ENCODE results near the gene TCF7L1. TPM values are rescaled to one million over a fixed set of nuclear protein-coding genes. Genes with fewer than 3 reads are reported as not detected.

The TCF7L1 gene
- total and polyA plus RNA-seq, 2 of the 13 experiments (the other 11 are each of a cell fraction or from before 2014, with no cell fraction given) = 0.04 to 0.15 TPM

- no peak for FAIRE-seq
Observed at GRCh38 chr2:85181134-85181631, 48.0 kb downstream of the TCF7L1 start.

More at GRCh38 chr2:85181134-85181631, 48.0 kb downstream of the TCF7L1 start:
- POLR2A ChIA-PET = no interaction called here
- no peaks in the 10 kb centered on the region for H3K36me3 ChIP-seq (replicated peaks in 1 of 2; ENCODE audit: control insufficient read depth in 1 of 2, insufficient read depth in 2 of 2, low read length in 2 of 2)
- TF ChIP-seq PHF20 (CRISPR knock-in tag; IDR thresholded peaks at IDR 0.05) (no peak), ATF1 (CRISPR knock-in tag; IDR thresholded peaks at IDR 0.05) (no peak), POLR2A (IDR thresholded peaks at IDR 0.05; ENCODE audit: insufficient read depth in 1 of 2, low read depth in 2 of 2, low read length in 2 of 2) (no peak), ZNF646 (CRISPR knock-in tag; IDR thresholded peaks at IDR 0.05) (no peak), BORCS8-MEF2B (CRISPR knock-in tag; IDR thresholded peaks at IDR 0.05) (no peak), ZNF20 (CRISPR knock-in tag; IDR thresholded peaks at IDR 0.05) (no peak), HMG20A (CRISPR knock-in tag; IDR thresholded peaks at IDR 0.05; ENCODE audit: borderline replicate concordance) (no peak), KDM1A (CRISPR knock-in tag; IDR thresholded peaks at IDR 0.05) (no peak), ARNT2 (CRISPR knock-in tag; IDR thresholded peaks at IDR 0.05; ENCODE audit: low read depth) (no peak), ZNF660 (CRISPR knock-in tag; IDR thresholded peaks at IDR 0.05; ENCODE audit: borderline replicate concordance, low read depth) (no peak), CTCF (CRISPR knock-in tag; IDR thresholded peaks at IDR 0.05) (peak; percentile 25; the same call in 1 of the 2 replicates), LCORL (IDR thresholded peaks at IDR 0.05) (peak; percentile 37; the same call in 1 of the 2 replicates), LCORL (CRISPR knock-in tag; IDR thresholded peaks at IDR 0.05) (no peak), ZNF282 (IDR thresholded peaks at IDR 0.05; ENCODE audit: partially characterized antibody) (no peak)
- in situ Hi-C loops (cut with HindIII; ENCODE audit: extremely low pct_ligation_motif_present, low pct_unique_long_range_greater_than_20kb) = no loop called here
- DNase-seq (ENCODE audit: low spot score) (no peak), ATAC-seq (peak; percentile 74)
- no peak overlapping the region for H3K4me2 ChIP-seq (ENCODE audit: low read depth, low read length)
- H3K9me3 ChIP-seq (ENCODE audit: low read length) = no peaks in the 10 kb centered on the region
- peaks cover 5 to 66% of the 10 kb centered on the region in 2 experiments; a peak in 4 of 5 replicates for H3K27me3 ChIP-seq (ENCODE audit: control insufficient read depth in 1 of 2, insufficient read depth in 2 of 2, low read length in 2 of 2)
- no peak overlapping the region for H3K9ac ChIP-seq (ENCODE audit: insufficient read depth, low read depth, low read length)
- no peak overlapping the region for H3K27ac ChIP-seq (ENCODE audit: extremely low read length, insufficient read depth, low read length)
- no peaks in the 10 kb centered on the region for H4K20me1 ChIP-seq (ENCODE audit: insufficient read depth, low read length)
- 24% methylated on average over 5 of the region's 5 CpGs for WGBS (ENCODE audit: low lambda C conversion rate)
- no peak overlapping the region for H2AFZ ChIP-seq (ENCODE audit: low read length)
- CTCF ChIA-PET (ENCODE audit: low intra/inter-chr PET ratio, low total read pairs) = no interaction called here
- intact Hi-C loops (cut with micrococcal nuclease; ENCODE audit: unreplicated experiment) = no loop called here
- H3K4me1 ChIP-seq (ENCODE audit: insufficient read depth, low read length) = peaks cover 15% of the 10 kb centered on the region
- no peak overlapping the region for H3K4me3 ChIP-seq (replicated peaks in 1 of 3; ENCODE audit: insufficient read depth in 1 of 3, low read depth in 2 of 3, low read length in 3 of 3)
- H3K79me2 ChIP-seq (ENCODE audit: insufficient read depth, low read length) = no peaks in the 10 kb centered on the region
- no TSS peak for BruUV-seq (replicated peaks)

Data from HepG2 (cell line).